Lung (tissue), 12 donors: ENCODE measurements around the gene GHR. TPM values are rescaled to one million over a fixed set of nuclear protein-coding genes. Genes with fewer than 3 reads are reported as not detected.

ENCODE experiments used
- ATAC-seq: fragments of 200-7000 bp; cut with Tn5 transposase; one replicate; pipeline ENCODE4 v1.9.1; 2020; ENCODE audit warnings: moderate number of reproducible peaks; ENCODE audit not compliant: insufficient read depth, low FRiP score
- DNase-seq, 3 donors: peaks; one replicate each; pipeline ENCODE4 v3.0.0-alpha.2; 2013 to 2017
- H3K27ac ChIP-seq, 2 donors: one replicate each; pipeline ENCODE4 v1.5.1; 2013; ENCODE audit warnings: mild to moderate bottlenecking in 2 of 2, moderate library complexity in 2 of 2, control low read depth in 1 of 2, inconsistent platforms in 1 of 2, low read depth in 1 of 2, low read length in 1 of 2
- H3K27me3 ChIP-seq, 3 donors: one replicate each; pipeline ENCODE4 v1.5.1; 2013; ENCODE audit warnings: low read length in 2 of 3; ENCODE audit not compliant: control insufficient read depth in 3 of 3, insufficient read depth in 3 of 3
- H3K36me3 ChIP-seq, 4 donors: one replicate each; pipeline ENCODE4 v1.5.1; 2013; ENCODE audit warnings: low read length in 4 of 4, mild to moderate bottlenecking in 1 of 4, moderate library complexity in 1 of 4; ENCODE audit not compliant: control insufficient read depth in 4 of 4, insufficient read depth in 4 of 4
- H3K4me1 ChIP-seq, 5 donors: one replicate each; pipeline ENCODE4 v1.5.1; 2013; ENCODE audit warnings: low read length in 5 of 5, mild to moderate bottlenecking in 2 of 5, moderate library complexity in 1 of 5; ENCODE audit not compliant: control insufficient read depth in 5 of 5, insufficient read depth in 5 of 5
- H3K4me3 ChIP-seq: one replicate; pipeline ENCODE4 v1.5.1; 2013; ENCODE audit warnings: mild to moderate bottlenecking, control low read depth, moderate library complexity
- H3K9ac ChIP-seq, 2 donors: one replicate each; pipeline ENCODE4 v1.5.1; 2013; ENCODE audit warnings: low read length in 2 of 2, control low read depth in 1 of 2; ENCODE audit not compliant: insufficient read depth in 1 of 2
- H3K9me3 ChIP-seq, 4 donors: one replicate each; pipeline ENCODE4 v1.5.1; 2013; ENCODE audit warnings: low read length in 3 of 4, mild to moderate bottlenecking in 1 of 4, moderate library complexity in 1 of 4; ENCODE audit not compliant: control insufficient read depth in 4 of 4, insufficient read depth in 3 of 4
- WGBS, 2 donors: extraction: QIAGEN DNeasy Blood & Tissue Kit; methylation state at CpG; one replicate each; pipeline ENCODE4 v1.1.7; 2013; 5-methylcytosine and 5-hydroxymethylcytosine counted together
- polyA plus RNA-seq, 2 donors: library from polyadenylated mRNA; stranded (reverse); fragments of 200-250 nt; gene quantifications; one replicate each; pipeline ENCODE4 v1.2.1, GENCODE V29; 2013
- total RNA-seq, 2 donors: library from RNA; depleted of rRNA in 1 of 2; stranded (reverse); fragments of >200 nt in 1 of 2; gene quantifications; one replicate each; pipeline ENCODE4 v1.2.1, GENCODE V29; 2014 to 2021
- TF ChIP-seq, protein P1 (sequence below): IDR thresholded peaks from 2 replicates; pipeline ENCODE4 v1.5.1; 2012; ENCODE audit warnings: mild to moderate bottlenecking; ENCODE audit errors: control extremely low read depth, extremely low read depth
- donor health status: control.
- donor health status: control.
- donor health status: Bipolar disorder and iron deficiency.
- donor health status: healthy.
- donor health status: DM: yes; HTN: yes; CAD: no.

The GHR gene
- total and polyA plus RNA-seq, 4 donors = 0.98 to 23.8 (median 3.2) TPM

GRCh38 chr5:42621242-42621641 is 198.0 kb downstream of the GHR start:
- WGBS, 2 donors = 47 to 49% methylated on average over 3 of the region's 3 CpGs
- DNase-seq (peak; percentile 16 to 77 (median 70)), ATAC-seq (no peak)
- H3K36me3 ChIP-seq = no peaks in the 10 kb centered on the region
- peaks cover 0 to 21% (median 10%) of the 10 kb centered on the region in 5 donors for H3K4me1 ChIP-seq
- TF ChIP-seq, protein P1, sequence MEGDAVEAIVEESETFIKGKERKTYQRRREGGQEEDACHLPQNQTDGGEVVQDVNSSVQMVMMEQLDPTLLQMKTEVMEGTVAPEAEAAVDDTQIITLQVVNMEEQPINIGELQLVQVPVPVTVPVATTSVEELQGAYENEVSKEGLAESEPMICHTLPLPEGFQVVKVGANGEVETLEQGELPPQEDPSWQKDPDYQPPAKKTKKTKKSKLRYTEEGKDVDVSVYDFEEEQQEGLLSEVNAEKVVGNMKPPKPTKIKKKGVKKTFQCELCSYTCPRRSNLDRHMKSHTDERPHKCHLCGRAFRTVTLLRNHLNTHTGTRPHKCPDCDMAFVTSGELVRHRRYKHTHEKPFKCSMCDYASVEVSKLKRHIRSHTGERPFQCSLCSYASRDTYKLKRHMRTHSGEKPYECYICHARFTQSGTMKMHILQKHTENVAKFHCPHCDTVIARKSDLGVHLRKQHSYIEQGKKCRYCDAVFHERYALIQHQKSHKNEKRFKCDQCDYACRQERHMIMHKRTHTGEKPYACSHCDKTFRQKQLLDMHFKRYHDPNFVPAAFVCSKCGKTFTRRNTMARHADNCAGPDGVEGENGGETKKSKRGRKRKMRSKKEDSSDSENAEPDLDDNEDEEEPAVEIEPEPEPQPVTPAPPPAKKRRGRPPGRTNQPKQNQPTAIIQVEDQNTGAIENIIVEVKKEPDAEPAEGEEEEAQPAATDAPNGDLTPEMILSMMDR = no peak
- no peak overlapping the region for H3K4me3 ChIP-seq
- H3K9ac ChIP-seq = no peak overlapping the region
- peak overlapping the region in 1 of 2 donors; percentile 46 for H3K27ac ChIP-seq
- H3K9me3 ChIP-seq = no peaks in the 10 kb centered on the region
- no peaks in the 10 kb centered on the region for H3K27me3 ChIP-seq

GRCh38 chr5:42621662-42622061 is 198.4 kb downstream of the GHR start:
- Histone ChIP-seq H3K27me3 (no peaks in the 10 kb centered on the region), H3K36me3 (no peaks in the 10 kb centered on the region), H3K4me1 (peaks cover 0 to 21% (median 10%) of the 10 kb centered on the region in 5 donors), H3K27ac (no peak overlapping the region), H3K4me3 (no peak overlapping the region), H3K9ac (no peak overlapping the region), H3K9me3 (no peaks in the 10 kb centered on the region)
- peak in 2 of 3 donors; percentile 61 to 65 for DNase-seq
- ATAC-seq = no peak
- TF ChIP-seq, protein P1 = no peak
- 8 to 14% methylated on average over 1 of the region's 1 CpG for WGBS, 2 donors

DNA sequence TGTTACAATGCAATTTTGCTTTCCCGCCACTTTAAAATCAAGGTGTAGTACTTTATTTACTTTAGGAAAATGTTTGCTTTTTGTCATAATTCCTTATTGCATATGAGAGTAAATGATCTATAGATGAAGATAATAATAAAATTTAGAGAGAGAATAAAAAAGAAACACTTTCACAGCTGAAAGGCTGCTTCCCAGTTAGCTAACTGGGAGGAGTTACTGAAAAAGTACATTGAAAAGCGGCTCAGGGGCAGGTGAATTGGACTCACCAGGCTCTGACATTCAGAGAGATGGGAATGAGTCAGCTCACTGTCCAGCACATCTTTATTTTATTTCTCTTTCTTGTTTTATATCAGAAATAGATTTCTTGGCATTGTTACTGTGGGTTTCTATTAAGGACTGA is 201.7 kb downstream of the GHR start:
- TF ChIP-seq, protein P1 = no peak
- no peak for DNase-seq
- Histone ChIP-seq H3K9ac (no peak overlapping the region), H3K27ac (no peak overlapping the region), H3K9me3 (no peaks in the 10 kb centered on the region), H3K4me3 (no peak overlapping the region), H3K4me1 (peaks cover 0 to 21% (median 10%) of the 10 kb centered on the region in 5 donors), H3K27me3 (no peaks in the 10 kb centered on the region), H3K36me3 (no peaks in the 10 kb centered on the region)
- WGBS, 2 donors = 97% methylated on average over 2 of the region's 2 CpGs
- ATAC-seq = no peak

- 77 to 82% methylated on average over 4 of the region's 4 CpGs for WGBS, 2 donors
- no peaks in the 10 kb centered on the region for H3K27me3 ChIP-seq
- H3K9ac ChIP-seq = no peak overlapping the region
- ATAC-seq (no peak), DNase-seq (no peak)
- H3K27ac ChIP-seq = no peak overlapping the region
- no peak overlapping the region for H3K4me3 ChIP-seq
- H3K9me3 ChIP-seq = no peaks in the 10 kb centered on the region
- H3K36me3 ChIP-seq = no peaks in the 10 kb centered on the region
- TF ChIP-seq, protein P1 = no peak
- peaks cover 0 to 14% (median 3%) of the 10 kb centered on the region in 5 donors for H3K4me1 ChIP-seq
These were observed 203.2 kb downstream of the GHR start for GRCh38 chr5:42626462-42626861.
